Subcutaneous adipose tissue (tissue), 4 donors: ENCODE data around the gene HDAC10. TPM values are rescaled to one million over a fixed set of nuclear protein-coding genes. Genes with fewer than 3 reads are reported as not detected.

Source experiments
- CTCF ChIP-seq: fragments of 450-650 bp; IDR thresholded peaks from one replicate; pipeline ENCODE4 v1.5.1; 2016; ENCODE audit warnings: low read depth, mild to moderate bottlenecking, control low read depth, antibody characterized with exemption, moderate library complexity
- total RNA-seq, 4 donors: library from RNA; depleted of rRNA; stranded (reverse); fragments of >200 nt; gene quantifications; one replicate each; pipeline ENCODE4 v1.1.0, GENCODE V29; 2016

The HDAC10 gene
- total RNA-seq, 4 donors from 2014 or later, result 10.4 to 55.0 (median 22.7) TPM

GRCh38 chr22:50245214-50246072, 5.6 kb downstream of the HDAC10 start:
- TF ChIP-seq CTCF, result no peak

GRCh38 chr22:50244420-50245213, 6.4 kb downstream of the HDAC10 start, which contains the start of gene TUBGCP6:
TUBGCP6 (minus strand) TSS chr22:50245023; CDS start chr22:50244459, 564 bp downstream.
- no peak for TF ChIP-seq CTCF

GRCh38 chr22:50243685-50244419, 7.2 kb downstream of the HDAC10 start:
- TF ChIP-seq CTCF, result no peak

GRCh38 chr22:50242406-50242949, 8.6 kb downstream of the HDAC10 start:
- no peak for TF ChIP-seq CTCF

GRCh38 chr22:50238755-50239154, 12.3 kb downstream of the HDAC10 start:
- no peak for TF ChIP-seq CTCF

GRCh38 chr22:50236731-50237409, 14.2 kb downstream of the HDAC10 start:
- no peak for TF ChIP-seq CTCF
